ENCODE measurements around the gene DAB2.

Gene DAB2

DNA sequence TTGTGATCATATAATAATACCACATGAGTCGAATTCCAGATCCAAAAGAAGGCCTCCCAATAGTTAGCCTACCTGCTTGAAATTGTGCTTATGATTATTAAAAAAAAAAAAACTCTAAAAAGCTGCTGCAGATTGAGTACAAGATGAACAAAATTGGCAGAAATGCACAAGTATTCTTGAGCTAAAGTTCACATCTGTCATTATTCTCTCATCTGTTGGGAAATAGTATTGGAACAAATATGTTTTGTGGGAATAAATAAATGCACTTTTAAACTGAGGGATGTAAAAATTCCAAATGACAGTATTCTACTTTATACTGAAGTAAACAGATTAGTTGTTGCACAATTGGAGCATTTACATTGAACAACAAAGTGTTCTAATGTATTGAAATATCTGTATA lies 15.7 kb downstream of the DAB2 start:
- TF ChIP-seq ZBTB17 (tag by site-specific recombination; IDR thresholded peaks at IDR 0.05), result no peak
- TF ChIP-seq, protein P1, sequence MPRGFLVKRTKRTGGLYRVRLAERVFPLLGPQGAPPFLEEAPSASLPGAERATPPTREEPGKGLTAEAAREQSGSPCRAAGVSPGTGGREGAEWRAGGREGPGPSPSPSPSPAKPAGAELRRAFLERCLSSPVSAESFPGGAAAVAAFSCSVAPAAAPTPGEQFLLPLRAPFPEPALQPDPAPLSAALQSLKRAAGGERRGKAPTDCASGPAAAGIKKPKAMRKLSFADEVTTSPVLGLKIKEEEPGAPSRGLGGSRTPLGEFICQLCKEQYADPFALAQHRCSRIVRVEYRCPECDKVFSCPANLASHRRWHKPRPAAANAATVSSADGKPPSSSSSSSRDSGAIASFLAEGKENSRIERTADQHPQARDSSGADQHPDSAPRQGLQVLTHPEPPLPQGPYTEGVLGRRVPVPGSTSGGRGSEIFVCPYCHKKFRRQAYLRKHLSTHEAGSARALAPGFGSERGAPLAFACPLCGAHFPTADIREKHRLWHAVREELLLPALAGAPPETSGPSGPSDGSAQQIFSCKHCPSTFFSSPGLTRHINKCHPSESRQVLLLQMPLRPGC (tag by site-specific recombination; IDR thresholded peaks at IDR 0.05), result no peak
- no peak for TF ChIP-seq ZNF610 (tag by site-specific recombination; IDR thresholded peaks at IDR 0.05; ENCODE audit: borderline replicate concordance)
- TF ChIP-seq ZNF677 (tag by site-specific recombination; IDR thresholded peaks at IDR 0.05), result no peak
- TF ChIP-seq HOXD13 (CRISPR knock-in tag; IDR thresholded peaks at IDR 0.05; ENCODE audit: borderline replicate concordance), result no peak
- TF ChIP-seq ZBTB21 (tag by site-specific recombination; IDR thresholded peaks at IDR 0.05), result no peak
- TF ChIP-seq, protein P2, sequence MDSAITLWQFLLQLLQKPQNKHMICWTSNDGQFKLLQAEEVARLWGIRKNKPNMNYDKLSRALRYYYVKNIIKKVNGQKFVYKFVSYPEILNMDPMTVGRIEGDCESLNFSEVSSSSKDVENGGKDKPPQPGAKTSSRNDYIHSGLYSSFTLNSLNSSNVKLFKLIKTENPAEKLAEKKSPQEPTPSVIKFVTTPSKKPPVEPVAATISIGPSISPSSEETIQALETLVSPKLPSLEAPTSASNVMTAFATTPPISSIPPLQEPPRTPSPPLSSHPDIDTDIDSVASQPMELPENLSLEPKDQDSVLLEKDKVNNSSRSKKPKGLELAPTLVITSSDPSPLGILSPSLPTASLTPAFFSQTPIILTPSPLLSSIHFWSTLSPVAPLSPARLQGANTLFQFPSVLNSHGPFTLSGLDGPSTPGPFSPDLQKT (IDR thresholded peaks at IDR 0.05; ENCODE audit: borderline replicate concordance, low read depth, low read length), result no peak
- TF ChIP-seq, protein P3, sequence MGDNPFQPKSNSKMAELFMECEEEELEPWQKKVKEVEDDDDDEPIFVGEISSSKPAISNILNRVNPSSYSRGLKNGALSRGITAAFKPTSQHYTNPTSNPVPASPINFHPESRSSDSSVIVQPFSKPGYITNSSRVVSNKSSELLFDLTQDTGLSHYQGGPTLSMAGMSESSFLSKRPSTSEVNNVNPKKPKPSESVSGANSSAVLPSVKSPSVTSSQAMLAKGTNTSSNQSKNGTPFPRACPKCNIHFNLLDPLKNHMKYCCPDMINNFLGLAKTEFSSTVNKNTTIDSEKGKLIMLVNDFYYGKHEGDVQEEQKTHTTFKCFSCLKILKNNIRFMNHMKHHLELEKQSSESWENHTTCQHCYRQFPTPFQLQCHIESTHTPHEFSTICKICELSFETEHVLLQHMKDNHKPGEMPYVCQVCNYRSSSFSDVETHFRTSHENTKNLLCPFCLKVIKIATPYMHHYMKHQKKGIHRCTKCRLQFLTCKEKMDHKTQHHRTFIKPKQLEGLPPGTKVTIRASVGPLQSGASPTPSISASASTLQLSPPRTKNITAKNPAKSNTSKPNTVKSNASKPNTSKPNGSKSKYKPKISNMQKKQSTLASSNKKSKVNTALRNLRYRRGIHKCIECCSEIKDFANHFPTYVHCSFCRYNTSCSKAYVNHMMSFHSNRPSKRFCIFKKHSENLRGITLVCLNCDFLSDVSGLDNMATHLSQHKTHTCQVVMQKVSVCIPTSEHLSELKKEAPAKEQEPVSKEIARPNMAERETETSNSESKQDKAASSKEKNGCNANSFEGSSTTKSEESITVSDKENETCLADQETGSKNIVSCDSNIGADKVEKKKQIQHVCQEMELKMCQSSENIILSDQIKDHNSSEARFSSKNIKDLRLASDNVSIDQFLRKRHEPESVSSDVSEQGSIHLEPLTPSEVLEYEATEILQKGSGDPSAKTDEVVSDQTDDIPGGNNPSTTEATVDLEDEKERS (tag by site-specific recombination; IDR thresholded peaks at IDR 0.05), result no peak
- no peak for TF ChIP-seq ZNF10 (tag by site-specific recombination; IDR thresholded peaks at IDR 0.05)
- no peak for TF ChIP-seq ZNF394 (tag by site-specific recombination; IDR thresholded peaks at IDR 0.05; ENCODE audit: borderline replicate concordance)
- TF ChIP-seq ZNF837 (tag by site-specific recombination; IDR thresholded peaks at IDR 0.05), result no peak
- Histone ChIP-seq H3K4me3 (ENCODE audit: low read depth, low read length) (no peak overlapping the region), H3K36me3 (ENCODE audit: control insufficient read depth in 2 of 2, insufficient read depth in 1 of 2, low read length in 2 of 2) (no peaks in the 10 kb centered on the region), H3K9me3 (ENCODE audit: control insufficient read depth, insufficient read depth, low read depth, low read length) (no peaks in the 10 kb centered on the region), H3K27ac (ENCODE audit: extremely low read depth, low read depth, low read length) (no peak overlapping the region), H3K4me1 (ENCODE audit: control insufficient read depth, insufficient read depth, low read length) (0 out of 2 replicates have a peak, but pooled peaks cover 3% of the 10 kb centered on the region)
- CTCF ChIA-PET, result no interaction called here
- POLR2A ChIA-PET, result interaction anchor here (0.7 kb wide), 1 partner anchor 16 kb away, joined by 3 read pairs; no protein-coding TSS in a partner anchor

DNA sequence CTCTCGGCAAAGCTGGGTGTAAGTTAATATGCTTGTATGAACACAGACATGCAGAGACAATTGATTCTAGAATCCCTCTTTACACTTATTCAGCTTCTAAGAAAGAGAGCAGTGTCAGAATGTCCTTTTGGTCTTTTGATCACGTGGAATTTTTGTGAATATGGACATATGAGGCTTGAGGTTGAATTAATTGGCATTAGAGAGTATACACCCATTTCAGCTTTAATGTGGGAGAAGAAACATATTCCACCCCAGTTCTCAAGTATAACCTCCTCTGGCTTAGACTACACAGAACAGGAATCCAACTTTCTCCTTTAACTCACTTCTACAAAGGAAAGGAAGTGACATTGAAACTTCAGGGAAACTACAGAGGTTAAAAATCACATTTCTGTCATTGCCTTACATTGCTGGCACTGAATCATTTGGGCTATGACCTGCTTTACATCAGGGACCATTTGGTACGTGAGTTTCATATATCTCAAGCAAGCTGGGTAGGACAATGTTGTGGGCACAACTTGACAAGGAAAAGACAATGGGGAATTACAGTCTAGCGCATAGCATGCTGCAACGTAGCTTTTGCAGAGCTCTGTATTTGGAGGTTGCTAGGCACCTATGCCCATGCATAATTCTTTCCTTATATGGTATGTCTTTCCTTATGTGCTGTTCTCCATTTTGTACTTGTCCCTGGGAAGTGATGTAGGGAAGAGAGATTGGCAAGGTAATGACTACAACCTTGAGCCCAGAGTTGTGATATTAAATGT lies 19.5 kb downstream of the DAB2 start:
- no peak for TF ChIP-seq ZNF843 (tag by site-specific recombination; IDR thresholded peaks at IDR 0.05)
- no peak for TF ChIP-seq ZNF433 (tag by site-specific recombination; IDR thresholded peaks at IDR 0.05; ENCODE audit: low read depth)
- no peak for TF ChIP-seq GLIS2 (tag by site-specific recombination; IDR thresholded peaks at IDR 0.05)
- TF ChIP-seq ZNF416 (tag by site-specific recombination; IDR thresholded peaks at IDR 0.05), result no peak
- no peak for TF ChIP-seq KLF8 (tag by site-specific recombination; IDR thresholded peaks at IDR 0.05)
- no peak for TF ChIP-seq ZNF571 (tag by site-specific recombination; IDR thresholded peaks at IDR 0.05)
- TF ChIP-seq ZNF473 (tag by site-specific recombination; IDR thresholded peaks at IDR 0.05), result no peak
- no peak for TF ChIP-seq BCL11B (tag by site-specific recombination; IDR thresholded peaks at IDR 0.05; ENCODE audit: low read depth)
- TF ChIP-seq, protein P4, sequence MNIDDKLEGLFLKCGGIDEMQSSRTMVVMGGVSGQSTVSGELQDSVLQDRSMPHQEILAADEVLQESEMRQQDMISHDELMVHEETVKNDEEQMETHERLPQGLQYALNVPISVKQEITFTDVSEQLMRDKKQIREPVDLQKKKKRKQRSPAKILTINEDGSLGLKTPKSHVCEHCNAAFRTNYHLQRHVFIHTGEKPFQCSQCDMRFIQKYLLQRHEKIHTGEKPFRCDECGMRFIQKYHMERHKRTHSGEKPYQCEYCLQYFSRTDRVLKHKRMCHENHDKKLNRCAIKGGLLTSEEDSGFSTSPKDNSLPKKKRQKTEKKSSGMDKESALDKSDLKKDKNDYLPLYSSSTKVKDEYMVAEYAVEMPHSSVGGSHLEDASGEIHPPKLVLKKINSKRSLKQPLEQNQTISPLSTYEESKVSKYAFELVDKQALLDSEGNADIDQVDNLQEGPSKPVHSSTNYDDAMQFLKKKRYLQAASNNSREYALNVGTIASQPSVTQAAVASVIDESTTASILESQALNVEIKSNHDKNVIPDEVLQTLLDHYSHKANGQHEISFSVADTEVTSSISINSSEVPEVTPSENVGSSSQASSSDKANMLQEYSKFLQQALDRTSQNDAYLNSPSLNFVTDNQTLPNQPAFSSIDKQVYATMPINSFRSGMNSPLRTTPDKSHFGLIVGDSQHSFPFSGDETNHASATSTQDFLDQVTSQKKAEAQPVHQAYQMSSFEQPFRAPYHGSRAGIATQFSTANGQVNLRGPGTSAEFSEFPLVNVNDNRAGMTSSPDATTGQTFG (tag by site-specific recombination; IDR thresholded peaks at IDR 0.05; ENCODE audit: borderline replicate concordance), result no peak
- no peak for TF ChIP-seq ZNF426 (tag by site-specific recombination; IDR thresholded peaks at IDR 0.05)
- TF ChIP-seq ZNF2 (tag by site-specific recombination; IDR thresholded peaks at IDR 0.05), result no peak
- Histone ChIP-seq H3K36me3 (ENCODE audit: control insufficient read depth in 2 of 2, insufficient read depth in 1 of 2, low read length in 2 of 2) (no peaks in the 10 kb centered on the region), H3K4me3 (ENCODE audit: low read depth, low read length) (no peak overlapping the region), H3K9me3 (ENCODE audit: control insufficient read depth, insufficient read depth, low read depth, low read length) (no peaks in the 10 kb centered on the region), H3K27ac (ENCODE audit: extremely low read depth, low read depth, low read length) (no peak overlapping the region), H3K4me1 (ENCODE audit: control insufficient read depth, insufficient read depth, low read length) (0 out of 2 replicates have a peak, but pooled peaks cover 3% of the 10 kb centered on the region)
- ChIA-PET POLR2A (no interaction called here), CTCF (interaction anchor here (1.8 kb wide), 1 partner anchor 29 kb away, joined by 7 read pairs; no protein-coding TSS in a partner anchor)

Measured in HEK293 (cell line).